ENCODE data around the gene RMND1.
"Not testable (repeated sequence)": the region's sequence is repeated elsewhere in the genome, so short reads cannot be mapped to it uniquely, and the experiment has no call there.

Gene RMND1

GRCh38 chr6:151359486-151359885 lies 92.4 kb downstream of the RMND1 start:
- in situ Hi-C loops (cut with MboI; ENCODE audit: low pct_unique_long_range_greater_than_20kb, low sequenced_read_pairs) = no loop called here
- no peak for DNase-seq

- no peak for DNase-seq
- in situ Hi-C loops (cut with MboI; ENCODE audit: low pct_unique_long_range_greater_than_20kb, low sequenced_read_pairs) = no loop called here
Measured at GRCh38 chr6:151358475-151358874, 93.5 kb downstream of the RMND1 start.

- no peak for DNase-seq
- in situ Hi-C loops (cut with MboI; ENCODE audit: low pct_unique_long_range_greater_than_20kb, low sequenced_read_pairs) = no loop called here
Measured at GRCh38 chr6:151357758-151358436, 94.0 kb downstream of the RMND1 start.

GRCh38 chr6:151356983-151357382 lies 94.9 kb downstream of the RMND1 start:
- in situ Hi-C loops (cut with MboI; ENCODE audit: low pct_unique_long_range_greater_than_20kb, low sequenced_read_pairs); DNase-seq: not testable (repeated sequence)

All from KBM-7 (cell line).